Measurements from ENCODE around the gene METTL27.
A peak's percentile ranks its signal among the peaks of the same experiment; 100 is the strongest.
"Not testable (repeated sequence)": the region's sequence is repeated elsewhere in the genome, so short reads cannot be mapped to it uniquely, and the experiment has no call there.

Gene METTL27, protein sequence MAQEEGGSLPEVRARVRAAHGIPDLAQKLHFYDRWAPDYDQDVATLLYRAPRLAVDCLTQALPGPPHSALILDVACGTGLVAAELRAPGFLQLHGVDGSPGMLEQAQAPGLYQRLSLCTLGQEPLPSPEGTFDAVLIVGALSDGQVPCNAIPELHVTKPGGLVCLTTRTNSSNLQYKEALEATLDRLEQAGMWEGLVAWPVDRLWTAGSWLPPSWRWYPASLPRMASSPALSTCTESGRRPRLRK

DNA sequence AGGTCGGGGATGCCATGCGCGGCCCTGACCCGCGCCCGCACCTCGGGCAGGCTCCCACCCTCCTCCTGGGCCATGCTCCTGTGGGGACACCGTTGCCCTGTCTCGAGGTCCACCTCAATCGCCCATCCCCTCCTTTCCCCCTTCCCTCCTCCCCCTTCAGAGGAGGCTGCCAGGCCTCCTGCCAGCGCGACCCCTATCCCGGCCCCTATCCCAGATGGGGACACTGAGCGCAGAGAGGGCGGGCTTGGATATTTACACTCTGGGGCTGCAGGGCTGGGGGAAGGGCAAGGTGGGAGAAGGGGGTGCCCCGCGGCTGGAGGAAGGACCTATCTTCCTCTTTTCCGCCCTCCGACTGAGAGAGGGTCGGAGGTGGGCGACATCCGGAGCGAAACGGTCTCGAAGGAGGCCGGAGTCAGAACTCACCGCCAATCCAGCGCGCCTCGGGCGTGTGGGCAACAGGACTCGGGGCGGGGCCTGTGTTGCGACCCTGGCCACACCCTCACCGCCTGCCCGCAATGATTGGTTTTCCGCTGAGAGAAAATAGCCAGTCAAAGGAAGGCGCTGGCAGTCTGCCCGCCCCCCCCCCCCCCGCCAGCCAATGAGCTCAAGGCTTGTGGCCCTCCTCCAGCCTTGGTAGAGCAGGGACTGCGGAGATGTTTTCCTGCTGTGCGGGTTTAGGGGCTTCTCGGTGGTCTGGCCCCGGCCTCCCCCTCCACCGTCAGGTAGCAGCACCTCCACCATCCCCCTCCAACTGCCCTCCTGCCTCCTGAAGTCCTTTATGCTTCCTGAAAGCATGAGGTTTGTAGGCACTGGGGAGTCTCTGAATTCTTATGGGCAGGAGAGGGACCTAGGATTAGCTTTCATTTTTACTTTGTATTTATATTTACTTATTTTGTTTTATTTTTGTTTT is at the start of gene METTL27:
Gene METTL27 (minus strand): TSS at position 450 of the 910 bp plus-strand sequence. CDS start 376 bp downstream, at position 74.
- DNase-seq = peak; percentile 82

DNA sequence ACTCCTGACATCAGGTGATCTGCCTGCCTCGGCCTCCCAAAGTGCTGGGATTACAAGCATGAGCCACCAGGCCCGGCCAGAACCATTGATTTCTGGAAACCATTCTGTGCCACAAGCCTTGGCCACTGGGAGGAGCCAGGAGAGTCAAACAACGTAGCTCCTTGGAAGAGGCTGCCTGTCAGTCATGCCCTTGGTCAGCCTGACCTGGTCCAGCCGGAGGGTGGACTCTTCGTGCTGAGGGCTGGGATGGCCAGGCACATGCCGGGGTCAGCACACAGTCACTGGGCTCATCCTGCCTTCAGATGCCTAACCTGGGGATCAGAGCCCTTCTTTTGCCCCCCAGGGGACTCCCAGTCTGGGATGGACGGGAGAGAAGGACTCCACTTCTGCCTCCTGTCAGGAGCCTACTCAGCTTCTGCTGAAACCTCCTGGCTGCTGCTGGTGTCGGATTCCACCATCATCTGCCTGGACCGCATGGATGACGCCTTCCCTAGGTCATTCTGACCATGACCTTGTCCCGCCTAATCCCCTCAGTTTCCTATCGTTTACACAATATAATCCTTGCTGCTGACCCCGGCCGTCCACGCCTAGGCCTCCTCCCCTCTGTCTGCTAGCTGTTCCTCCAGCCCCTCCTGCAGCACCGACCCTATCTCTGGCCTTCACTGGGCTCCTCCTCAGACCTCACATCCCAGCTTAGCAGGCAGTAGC is 49.0 kb upstream of the METTL27 start:
- no peak for DNase-seq

DNA sequence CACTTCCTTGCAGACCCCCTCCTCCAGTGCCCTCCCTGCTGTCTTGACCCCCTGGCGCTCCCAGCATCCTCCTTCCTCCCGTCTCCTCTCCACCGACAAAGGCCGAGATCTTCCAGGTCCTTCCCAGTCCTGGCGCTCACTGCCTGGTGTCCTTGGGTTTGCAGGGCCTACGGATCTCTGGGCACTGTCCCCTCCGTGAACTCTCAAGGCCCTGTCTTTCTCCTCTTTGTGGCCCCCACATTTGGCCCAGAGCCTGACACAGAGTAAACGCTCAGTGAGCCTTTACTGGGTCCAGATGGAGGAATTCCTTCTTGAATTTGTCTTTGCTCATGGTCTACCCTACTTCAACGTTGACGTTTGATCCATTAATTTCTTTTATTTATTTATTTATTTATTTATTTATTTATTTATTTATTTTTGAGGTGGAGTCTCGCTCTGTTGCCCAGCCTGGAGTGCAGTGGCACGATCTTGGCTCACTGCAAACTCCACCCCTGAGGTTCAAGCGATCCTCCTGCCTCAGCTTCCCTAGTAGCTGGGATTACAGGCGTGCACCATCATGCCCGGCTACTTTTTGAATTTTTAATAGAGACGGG is 48.3 kb upstream of the METTL27 start:
- no peak for DNase-seq

DNA sequence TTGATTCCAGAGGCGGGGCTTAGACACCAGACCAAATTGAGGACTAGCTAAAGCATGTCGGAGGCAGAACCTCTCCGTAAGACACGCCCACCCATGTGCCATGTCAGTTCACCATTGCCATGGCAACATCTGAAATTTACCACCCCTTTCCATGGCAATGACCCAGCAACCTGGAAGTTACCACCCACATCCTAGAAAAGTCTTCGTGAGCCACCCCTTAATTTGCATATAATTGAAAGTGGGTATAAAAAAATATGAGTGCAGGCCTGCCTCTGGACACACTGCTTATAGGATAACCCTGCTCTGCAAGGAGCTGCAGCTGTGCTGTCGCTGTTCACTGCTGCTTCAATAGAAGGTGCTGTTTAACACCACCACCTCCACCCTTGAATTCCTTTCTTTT is 46.6 kb upstream of the METTL27 start:
- DNase-seq = no peak

DNA sequence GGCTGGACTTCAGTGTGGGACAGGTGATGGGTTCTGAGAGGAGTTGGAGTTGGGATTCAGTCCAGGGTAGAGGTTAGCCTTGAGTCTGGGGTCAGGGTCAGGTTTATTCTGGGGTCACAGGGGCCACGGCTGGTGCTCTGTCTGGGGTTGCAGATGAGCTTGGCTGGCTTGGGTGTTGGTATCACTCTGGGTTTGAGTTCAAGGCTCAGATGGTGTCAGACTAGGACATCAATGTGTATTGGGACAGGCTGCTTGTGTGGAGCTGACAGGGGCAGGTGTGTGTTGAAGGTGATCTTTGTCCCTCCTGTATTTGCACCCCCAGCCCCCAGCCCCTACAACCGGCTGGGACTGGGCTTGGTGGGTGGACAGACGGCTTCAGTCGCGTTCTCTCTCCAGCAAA is 45.4 kb upstream of the METTL27 start:
- DNase-seq = no peak

DNA sequence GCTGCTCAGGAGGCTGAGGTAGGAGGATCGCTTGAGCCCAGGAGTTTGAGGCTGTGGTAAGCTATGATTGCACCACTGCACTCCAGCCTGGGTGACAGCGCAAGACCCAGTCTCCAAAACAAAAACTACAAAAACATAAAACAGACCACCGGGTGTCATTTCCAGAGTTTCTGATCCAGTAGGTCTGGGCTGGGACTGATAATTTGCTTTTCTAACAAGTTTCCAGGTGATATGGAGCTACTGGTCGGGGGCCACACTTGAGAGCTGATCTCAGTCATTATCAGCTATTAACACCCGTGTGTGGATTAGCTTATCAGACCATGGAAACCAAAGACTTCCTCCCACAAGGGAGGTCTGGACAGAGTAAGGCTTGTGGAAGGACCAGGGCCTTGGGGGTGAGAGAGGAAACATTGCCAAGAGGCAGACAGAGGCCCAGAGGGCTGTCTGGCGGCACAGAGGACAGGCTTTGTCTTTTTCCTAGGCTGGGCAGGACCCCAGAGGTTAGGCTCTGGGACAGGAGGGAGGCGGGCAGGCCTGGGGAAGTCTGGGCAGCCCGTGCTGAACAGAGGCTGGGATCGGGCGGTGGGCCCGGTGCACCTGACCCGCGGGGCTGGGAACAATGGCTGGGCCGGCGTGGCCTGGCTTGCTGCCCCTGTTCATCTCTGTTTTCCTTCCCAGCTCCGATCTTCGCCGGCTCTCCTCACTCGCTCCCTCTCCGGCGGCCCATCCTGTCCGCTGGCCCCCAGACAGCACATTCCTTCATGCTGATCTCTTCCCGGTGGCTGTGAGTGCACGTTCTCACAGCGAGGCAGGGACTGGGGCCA is 43.9 kb upstream of the METTL27 start:
- DNase-seq = no peak

DNA sequence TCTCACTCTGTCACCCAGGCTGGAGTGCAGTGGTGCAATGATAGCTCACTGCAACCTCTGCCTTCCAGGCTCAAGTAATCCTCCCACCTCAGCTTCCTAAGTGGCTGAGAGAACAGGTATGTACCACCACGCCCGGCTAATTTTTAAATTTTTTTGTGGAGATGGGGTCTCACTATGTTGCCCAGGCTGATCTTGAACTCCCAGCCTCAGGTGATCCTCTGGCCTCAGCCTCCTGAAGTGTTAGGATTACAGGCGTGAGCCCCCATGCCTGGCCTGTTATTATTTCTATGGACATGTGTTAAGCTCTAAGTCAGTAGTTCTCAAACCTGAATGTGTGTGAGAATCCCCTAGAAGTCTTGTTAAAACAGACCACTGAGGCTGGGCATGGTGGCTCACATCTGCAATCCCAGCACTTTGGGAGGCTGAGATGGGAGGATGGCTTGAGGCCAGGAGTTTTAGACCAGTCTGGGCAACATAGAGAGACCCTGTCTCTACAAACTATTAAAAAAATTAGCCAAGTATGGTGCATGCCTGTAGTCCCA is 43.2 kb upstream of the METTL27 start:
- DNase-seq = no peak

DNA sequence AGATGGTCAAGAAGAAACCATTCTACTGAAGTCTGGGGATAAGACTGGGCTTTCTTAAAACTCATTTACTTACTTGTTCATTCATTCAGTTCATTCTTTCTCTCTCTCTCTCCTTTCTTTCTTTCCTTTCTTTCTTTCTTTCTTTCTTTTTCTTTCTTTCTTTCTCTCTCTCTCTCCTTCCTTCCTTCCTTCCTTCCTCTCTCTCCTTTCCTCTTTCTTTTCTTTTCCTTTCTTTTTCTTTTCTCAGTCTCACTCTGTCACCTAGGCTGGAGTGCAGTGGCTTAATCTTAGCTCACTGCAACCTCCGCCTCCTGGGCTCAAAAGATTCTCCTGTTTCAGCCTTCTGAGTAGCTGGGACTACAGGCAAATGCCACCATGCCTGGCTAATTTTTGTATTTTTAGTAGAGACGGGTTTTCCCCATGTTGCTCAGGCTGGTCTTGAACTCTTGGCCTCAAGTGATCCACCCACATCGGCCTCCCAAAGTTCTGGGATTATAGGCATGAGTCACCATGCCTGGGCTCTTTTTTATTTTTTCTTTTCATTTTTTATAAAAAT is 42.6 kb upstream of the METTL27 start:
- not testable (repeated sequence) for DNase-seq

DNA sequence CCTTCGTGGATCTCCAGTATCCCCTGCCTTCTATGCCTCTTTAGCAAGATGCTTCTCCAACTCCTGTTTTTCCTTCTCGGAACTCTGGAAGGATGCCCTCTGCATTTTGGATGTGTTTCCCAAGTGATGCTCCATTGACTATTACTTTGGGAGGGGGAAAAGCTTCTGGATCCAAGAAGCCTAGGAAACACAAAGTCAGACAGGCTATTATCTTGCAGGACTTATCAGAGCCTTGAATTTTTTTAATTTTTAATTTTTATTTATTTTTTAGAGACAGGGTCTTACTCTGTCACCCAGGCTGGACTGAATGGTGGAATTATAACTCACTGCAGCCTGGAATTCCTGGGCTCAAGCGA is 39.7 kb upstream of the METTL27 start:
- no peak for DNase-seq

DNA sequence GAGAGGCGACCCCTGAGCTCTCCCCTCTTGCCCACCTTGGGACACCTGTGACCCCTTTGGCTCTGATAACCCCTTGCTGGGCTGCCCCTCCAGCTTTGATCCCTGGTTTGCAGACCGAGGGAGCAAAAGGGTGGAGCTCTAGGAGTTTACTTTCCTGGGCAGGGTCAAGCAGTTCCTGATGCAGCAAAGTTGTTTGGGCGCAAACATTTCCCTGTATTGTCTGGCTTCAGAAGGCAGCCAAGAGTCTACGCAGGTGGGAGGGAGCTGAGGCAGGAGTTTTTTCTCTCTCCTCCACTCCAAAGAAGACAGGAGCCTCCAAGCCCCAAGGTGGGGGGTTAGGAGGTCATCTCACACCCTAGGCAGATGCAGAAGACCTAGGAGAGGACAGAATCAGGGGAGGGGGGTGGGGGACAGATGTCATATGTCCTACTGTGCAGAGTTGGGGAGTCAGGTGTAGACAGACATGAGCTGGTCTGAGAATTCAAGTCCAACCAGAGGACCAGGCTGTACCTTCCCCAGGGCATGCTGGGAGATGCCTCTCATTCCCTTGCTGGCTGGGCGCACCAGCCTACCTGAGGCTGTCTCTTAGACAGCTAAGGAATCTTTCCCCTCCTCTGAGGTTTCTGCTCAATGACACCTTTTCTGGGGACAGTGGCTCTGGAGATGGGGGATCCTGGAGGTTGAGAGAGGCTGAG is 39.2 kb upstream of the METTL27 start:
- DNase-seq = no peak

DNA sequence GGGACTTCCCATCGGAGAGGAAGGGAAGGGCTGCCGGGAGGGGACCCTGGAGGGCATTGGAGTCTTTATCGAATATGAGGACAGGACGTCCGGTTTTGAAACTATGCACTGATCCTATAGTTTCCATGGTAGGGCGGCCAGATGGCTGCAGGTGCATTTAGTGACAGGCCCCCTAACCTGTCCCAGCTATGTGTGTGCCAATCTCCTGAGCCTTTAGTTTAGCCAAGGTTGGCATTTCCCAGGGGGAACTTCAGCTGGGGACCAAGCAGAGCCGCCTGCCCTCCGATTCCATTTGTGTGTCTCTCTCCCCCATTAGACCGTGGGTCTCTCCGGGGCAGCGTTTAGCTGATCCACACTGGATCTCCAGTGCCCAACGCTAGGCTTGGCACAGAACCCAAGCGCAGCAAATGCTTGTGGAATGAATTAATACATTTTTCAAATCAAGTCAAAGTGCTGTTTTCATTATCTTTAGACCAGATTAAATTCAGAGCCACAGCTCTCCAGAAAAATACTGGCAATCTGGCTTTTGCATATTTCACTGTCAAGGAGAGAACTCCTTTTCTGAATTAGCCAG is 38.5 kb upstream of the METTL27 start:
- DNase-seq = no peak

DNA sequence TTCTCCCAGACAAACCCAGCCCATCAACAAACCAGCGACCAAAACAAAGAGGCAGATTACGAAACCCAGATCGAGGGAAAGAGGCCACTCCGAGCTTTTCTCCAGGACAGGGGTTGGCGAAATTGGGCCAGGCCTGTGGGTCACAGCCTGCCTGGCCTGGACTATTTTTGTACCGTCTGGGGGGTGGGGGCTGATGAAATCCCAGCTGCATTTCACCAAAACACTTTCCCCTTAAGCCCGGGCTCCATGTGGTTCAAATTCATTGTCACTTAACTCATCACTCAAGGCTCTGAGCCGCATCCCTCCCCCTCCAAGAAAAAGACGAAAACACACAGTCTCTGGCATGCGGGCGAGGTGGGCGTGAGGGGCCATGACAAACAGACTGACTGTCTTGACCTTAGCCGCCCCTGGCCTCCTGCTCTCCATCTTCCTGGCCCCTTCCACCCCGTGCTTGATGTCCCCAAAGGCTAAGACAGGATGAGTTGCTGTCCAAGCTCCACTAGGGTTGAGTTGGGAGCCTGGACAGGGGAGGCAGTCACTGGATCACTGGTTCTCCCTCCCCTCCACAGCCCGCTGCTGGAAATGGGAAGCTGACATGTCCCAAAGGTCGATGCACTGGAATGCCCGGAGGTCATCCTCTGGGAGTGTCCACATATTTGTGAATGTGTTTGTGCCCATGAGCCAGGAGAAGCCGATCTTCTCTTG is 37.8 kb upstream of the METTL27 start:
- DNase-seq = no peak

DNA sequence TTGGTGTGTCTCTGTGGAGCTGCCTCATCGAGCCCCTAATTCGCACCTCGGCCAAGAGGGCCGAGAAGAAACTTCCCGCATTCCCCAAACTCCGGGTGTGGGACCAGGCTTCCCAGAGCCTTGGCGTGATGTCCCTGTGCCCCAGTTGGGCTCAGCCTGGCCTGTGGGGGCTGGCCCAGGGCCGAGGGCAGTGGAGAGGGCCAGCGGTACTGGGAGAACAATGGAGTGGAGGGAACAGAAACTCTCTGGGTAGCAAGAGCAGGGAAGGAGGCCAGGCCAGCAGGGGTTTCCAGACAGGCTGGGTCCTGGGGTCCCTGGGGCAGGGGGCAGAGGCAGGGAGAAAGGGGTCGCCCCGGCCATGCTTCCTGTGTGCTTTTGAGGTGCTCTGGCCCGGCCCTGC is 34.7 kb upstream of the METTL27 start:
- DNase-seq = no peak

DNA sequence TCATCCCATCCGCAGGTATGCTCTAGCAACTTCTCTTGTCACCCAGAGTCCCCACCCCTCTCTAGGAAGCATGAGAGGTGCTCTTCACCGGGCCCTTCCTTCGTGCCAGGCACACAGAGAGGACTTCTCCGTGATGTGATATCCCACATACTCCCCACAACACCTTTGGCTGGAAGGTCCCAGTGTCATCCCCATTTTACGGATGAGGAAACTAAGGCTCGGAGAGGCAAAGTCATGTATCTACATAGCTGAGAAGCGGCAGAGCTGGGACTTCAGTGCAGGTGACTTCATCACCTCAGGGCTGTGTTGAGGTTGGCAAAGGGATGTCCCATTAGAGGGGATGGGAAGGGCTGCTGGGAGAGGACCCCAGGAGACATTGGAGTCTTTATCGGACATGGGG is 34.0 kb upstream of the METTL27 start:
- DNase-seq = no peak

DNA sequence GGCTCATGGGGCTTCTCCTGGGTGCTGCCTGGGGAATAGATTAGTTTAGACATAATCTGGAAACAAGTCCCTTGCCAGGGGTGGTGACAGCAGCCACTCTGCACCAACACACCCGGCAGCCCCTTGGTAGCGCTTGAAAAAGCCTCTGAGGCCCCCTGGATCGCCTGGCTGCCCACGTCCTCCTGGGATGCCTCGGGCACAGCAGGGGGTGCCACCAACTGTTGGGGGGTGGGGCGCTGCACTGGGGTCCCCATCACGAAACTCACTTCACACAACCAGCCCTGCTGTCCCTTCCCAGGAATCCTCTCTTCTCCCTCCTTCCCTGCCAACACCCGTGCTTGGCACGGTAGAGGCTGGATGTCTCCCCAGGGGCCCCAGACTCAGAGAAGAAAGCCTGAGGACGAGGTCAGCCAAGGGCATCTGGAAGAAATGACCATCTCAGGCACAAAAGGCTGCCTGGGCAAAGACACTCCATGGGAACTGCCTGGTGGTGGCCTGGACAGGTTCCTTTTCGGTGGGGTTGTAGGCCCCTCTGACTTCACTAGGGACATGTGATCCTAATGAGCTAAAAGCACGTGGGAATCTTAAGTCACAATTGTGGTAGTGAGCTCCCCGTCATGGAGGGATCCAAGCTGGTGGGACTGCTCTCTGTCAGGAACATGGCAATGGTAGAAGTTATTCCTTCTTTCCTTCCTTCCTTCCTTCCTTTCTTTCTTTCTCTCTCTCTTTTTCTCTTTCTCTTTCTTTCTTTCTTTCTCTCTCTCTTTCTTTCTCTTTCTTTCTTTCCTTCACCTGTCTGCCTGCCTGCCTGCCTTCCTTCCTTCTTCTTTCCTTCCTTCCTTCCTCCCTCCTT is 30.0 kb upstream of the METTL27 start:
- DNase-seq = no peak

DNA sequence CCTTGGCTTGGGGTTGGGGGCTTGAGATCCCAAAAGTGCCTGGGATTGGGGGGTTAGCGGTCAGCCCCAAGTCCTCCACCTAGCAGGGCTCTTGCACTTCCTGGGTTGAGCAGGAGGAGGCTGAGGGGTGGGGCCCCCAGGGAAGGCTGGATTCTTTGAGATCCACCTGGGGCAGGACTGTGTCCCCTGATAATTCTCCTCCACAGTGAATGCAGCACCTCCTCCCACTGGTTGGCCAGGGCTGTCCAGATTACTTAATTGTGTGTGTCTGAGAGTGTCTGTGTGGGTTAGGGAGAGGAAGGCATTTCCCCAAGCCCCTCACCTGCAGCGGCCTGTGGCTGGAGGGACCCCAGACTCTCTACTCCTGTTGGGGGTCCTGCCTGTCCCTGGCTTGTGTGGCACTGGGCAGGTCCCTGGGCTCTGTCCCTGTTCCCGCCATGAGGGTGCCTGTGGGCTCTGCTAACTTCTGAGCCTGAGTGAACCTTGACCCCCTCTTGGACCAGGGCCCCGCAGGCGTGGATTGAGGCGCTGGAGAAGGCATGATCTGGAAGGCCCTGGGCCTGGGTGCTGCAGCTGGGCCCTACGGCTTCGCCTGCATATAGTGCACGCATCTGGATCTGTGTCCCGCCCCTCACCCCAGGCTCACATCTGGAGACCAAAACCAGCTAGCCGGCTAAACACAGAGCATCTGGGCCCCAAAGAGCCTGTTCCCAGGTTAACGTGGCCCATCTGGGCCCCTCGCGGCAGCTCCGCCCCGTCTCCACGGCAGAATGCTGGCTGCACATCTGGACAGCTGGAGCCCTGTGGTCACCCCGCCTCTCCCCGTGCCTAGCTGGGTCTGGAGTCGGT is 29.1 kb upstream of the METTL27 start:
- no peak for DNase-seq

DNA sequence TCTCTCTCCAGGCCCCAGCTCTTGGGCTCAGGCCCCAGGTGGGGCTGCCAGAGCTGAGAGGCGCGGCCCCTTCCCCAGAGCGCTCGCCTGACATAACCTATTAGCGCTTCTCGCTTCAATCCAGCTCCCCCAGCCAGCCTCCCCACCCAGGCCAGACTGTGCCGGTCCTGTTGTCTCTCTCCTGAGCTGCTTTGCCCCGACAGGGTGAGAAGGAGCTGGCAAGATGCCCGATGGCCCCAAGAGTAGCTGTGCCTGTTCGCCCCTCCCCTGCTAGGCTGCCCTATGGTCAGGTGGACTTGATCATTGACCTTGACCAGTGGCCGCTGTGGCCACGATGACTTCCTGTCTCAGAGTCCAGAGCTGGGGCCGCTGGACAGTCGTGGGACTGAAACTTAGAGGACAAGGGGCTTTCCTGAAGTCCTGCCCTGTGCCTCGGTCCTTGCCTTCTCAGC is 27.8 kb upstream of the METTL27 start:
- DNase-seq = no peak
